H1 (cell line): ENCODE measurements around the gene MICU2.

Source experiments
- CTCF ChIP-seq, 3 experiments: IDR thresholded peaks; 1 replicate in 2 of 3; 2 replicates in 1 of 3; pipeline versions ENCODE4 v1.5.1 to v1.6.1; 2011; ENCODE audit warnings: low read length in 3 of 3, mild to moderate bottlenecking in 3 of 3, inconsistent platforms in 2 of 3, low read depth in 1 of 3, moderate library complexity in 1 of 3; ENCODE audit not compliant: insufficient read depth in 1 of 3; ENCODE audit errors: control extremely low read depth in 1 of 3
- GTF2F1 ChIP-seq: IDR thresholded peaks from 2 replicates; pipeline ENCODE4 v1.6.1; 2012; ENCODE audit warnings: low read depth, low read length, improper control_type of control experiment, borderline replicate concordance
- POLR2A ChIP-seq, 2 experiments: IDR thresholded peaks; 1 replicate in 1 of 2; 2 replicates in 1 of 2; pipeline ENCODE4 v1.6.1; 2011; ENCODE audit warnings: low read depth in 2 of 2, low read length in 2 of 2, mild to moderate bottlenecking in 2 of 2; ENCODE audit errors: control extremely low read depth in 1 of 2
- POLR2AphosphoS5 ChIP-seq: IDR thresholded peaks from 2 replicates; pipeline ENCODE4 v1.6.1; 2011; ENCODE audit warnings: low read depth, low read length
- RAD21 ChIP-seq, 2 experiments: IDR thresholded peaks in 1 of 2; conservative IDR thresholded peaks in 1 of 2; 2 replicates each; pipeline ENCODE4 v1.6.1; 2011; ENCODE audit warnings: low read depth in 2 of 2, low read length in 2 of 2, improper control_type of control experiment in 1 of 2, inconsistent platforms in 1 of 2, mild to moderate bottlenecking in 1 of 2, moderate library complexity in 1 of 2
- TAF1 ChIP-seq: IDR thresholded peaks from 2 replicates; pipeline ENCODE4 v1.6.1; 2011; ENCODE audit warnings: mild to moderate bottlenecking, low read depth, low read length

GRCh38 chr13:21529146-21529893 is 74.7 kb downstream of the MICU2 start:
- TF ChIP-seq RAD21 (IDR thresholded peaks at IDR 0.05 in 1 of 2, conservative IDR thresholded peaks at IDR 0.05 in 1 of 2; ENCODE audit: low read depth in 2 of 2, low read length in 2 of 2) (no peak), TAF1 (no peak), POLR2AphosphoS5 (no peak), POLR2A (IDR thresholded peaks at IDR 0.05; ENCODE audit: control extremely low read depth in 1 of 2, low read depth in 2 of 2, low read length in 2 of 2) (no peak), GTF2F1 (no peak), CTCF (IDR thresholded peaks at IDR 0.05; ENCODE audit: control extremely low read depth in 1 of 3, insufficient read depth in 1 of 3, low read depth in 1 of 3, low read length in 3 of 3) (no peak)
